ENCODE data around the gene WRAP53. TPM values are rescaled to one million over a fixed set of nuclear protein-coding genes. Genes with fewer than 3 reads are reported as not detected.
"Not testable (repeated sequence)": the region's sequence is repeated elsewhere in the genome, so short reads cannot be mapped to it uniquely, and the experiment has no call there.

WRAP53 gene
- 7.9 TPM for polyA plus RNA-seq
- long read RNA-seq, donor 1: 0 reads
- long read RNA-seq, donor 2, full-length matches to known transcripts: 3 of 3 reads
- long read RNA-seq, donor 2, partial matches to known transcripts: 0 of 3 reads
- long read RNA-seq, donor 2, other reads (novel, unspliced or antisense): 0 of 3 reads
- long read RNA-seq, donor 3: 0 reads
- long read RNA-seq, donor 4: 0 reads
- long read RNA-seq, donor 5, partial matches to known transcripts: 38 of 39 reads
- long read RNA-seq, donor 5, other reads (novel, unspliced or antisense): 0 of 39 reads
- long read RNA-seq, donor 6, full-length matches to known transcripts: 3 of 3 reads
- long read RNA-seq, donor 6, partial matches to known transcripts: 0 of 3 reads
- long read RNA-seq, donor 6, other reads (novel, unspliced or antisense): 0 of 3 reads
- long read RNA-seq, donor 7: 0 reads
- long read RNA-seq, donor 8, partial matches to known transcripts: 0 of 3 reads
- long read RNA-seq, donor 8, other reads (novel, unspliced or antisense): 0 of 3 reads
- long read RNA-seq, donor 9: 0 reads
- long read RNA-seq, donor 10, partial matches to known transcripts: 0 of 2 reads
- long read RNA-seq, donor 10, other reads (novel, unspliced or antisense): 0 of 2 reads
- long read RNA-seq, donor 11, full-length matches to known transcripts: 3 of 3 reads
- long read RNA-seq, donor 11, partial matches to known transcripts: 0 of 3 reads
- long read RNA-seq, donor 11, other reads (novel, unspliced or antisense): 0 of 3 reads

DNA sequence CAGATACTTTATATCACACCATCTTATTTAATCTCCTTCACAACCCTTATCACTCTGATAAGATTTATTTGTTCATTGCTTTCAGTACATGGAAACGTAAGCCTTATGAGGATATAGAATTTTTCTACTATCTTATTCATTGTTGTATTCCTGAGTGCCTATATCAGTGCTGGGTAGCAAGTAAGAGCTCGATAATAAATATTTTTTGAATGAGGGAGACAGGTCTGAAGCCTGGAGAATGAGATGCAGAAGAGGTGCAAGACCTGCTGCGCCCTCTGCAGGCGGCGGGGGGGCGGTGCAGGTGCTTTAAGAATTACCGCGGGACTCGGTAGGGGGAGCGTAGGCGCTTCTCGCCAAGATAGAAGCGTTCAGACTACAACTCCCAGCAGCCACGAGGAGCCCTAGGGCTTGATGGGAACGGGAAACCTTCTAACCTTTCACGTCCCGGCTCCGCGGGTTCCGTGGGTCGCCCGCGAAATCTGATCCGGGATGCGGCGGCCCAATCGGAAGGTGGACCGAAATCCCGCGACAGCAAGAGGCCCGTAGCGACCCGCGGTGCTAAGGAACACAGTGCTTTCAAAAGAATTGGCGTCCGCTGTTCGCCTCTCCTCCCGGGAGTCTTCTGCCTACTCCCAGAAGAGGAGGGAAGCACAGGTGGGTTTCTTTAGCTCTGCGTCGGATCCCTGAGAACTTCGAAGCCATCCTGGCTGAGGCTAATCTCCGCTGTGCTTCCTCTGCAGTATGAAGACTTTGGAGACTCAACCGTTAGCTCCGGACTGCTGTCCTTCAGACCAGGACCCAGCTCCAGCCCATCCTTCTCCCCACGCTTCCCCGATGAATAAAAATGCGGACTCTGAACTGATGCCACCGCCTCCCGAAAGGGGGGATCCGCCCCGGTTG, at the start of gene WRAP53:
TSS of gene WRAP53 (plus strand) at position 570 of the 900 bp plus-strand sequence. CDS start at position 742, 172 bp downstream.
- H3K4me3 ChIP-seq (ENCODE audit: low read length): peak within 1 kb of the TSS; percentile 82
- WGBS (ENCODE audit: insufficient coverage, low lambda C conversion rate): 0% methylated on average over 1 of the region's 51 CpGs
- H3K4me1 ChIP-seq (ENCODE audit: control insufficient read depth, insufficient read depth, low read length): peaks cover 15% of the 10 kb centered on the region
- H3K9me3 ChIP-seq (ENCODE audit: control insufficient read depth, low read depth, low read length): no peaks in the 10 kb centered on the region
- peak; percentile 97 to 98 for DNase-seq
- peak within 1 kb of the TSS; percentile 92 for H3K27ac ChIP-seq (ENCODE audit: low read length)
- H3K36me3 ChIP-seq (ENCODE audit: control insufficient read depth, insufficient read depth, low read length): peaks cover 5% of the 10 kb centered on the region
- H3K27me3 ChIP-seq (ENCODE audit: control insufficient read depth, insufficient read depth, low read length): no peaks in the 10 kb centered on the region

DNA sequence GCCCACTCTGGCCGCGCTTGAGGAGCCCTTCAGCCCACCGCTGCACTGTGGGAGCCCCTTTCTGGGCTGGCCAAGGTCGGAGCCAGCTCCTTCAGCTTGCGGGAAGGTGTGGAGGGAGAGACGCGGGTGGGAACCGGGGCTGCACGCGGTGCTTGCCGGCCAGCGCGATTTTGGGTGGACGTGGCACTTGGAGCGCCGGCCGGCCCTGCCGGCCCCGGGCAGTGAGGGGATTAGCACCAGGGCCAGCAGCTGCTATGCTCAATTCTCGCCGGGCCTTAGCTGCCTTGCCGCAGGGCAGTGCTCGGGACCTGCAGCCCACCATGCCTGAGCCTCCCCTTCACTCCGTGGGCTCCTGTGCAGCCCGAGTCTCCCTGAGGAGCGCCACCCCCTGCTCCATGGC, 47.5 kb upstream of the WRAP53 start:
- no peak overlapping the region for H3K27ac ChIP-seq (ENCODE audit: low read length)
- H3K4me3 ChIP-seq (ENCODE audit: low read length): no peak overlapping the region
- no peaks in the 10 kb centered on the region for H3K27me3 ChIP-seq (ENCODE audit: control insufficient read depth, insufficient read depth, low read length)
- H3K36me3 ChIP-seq (ENCODE audit: control insufficient read depth, insufficient read depth, low read length): no peaks in the 10 kb centered on the region
- WGBS (ENCODE audit: insufficient coverage, low lambda C conversion rate): no CpG with 5 or more reads among the region's 26 CpGs
- H3K4me1 ChIP-seq (ENCODE audit: control insufficient read depth, insufficient read depth, low read length): no peaks in the 10 kb centered on the region
- no peak for DNase-seq
- H3K9me3 ChIP-seq (ENCODE audit: control insufficient read depth, low read depth, low read length): no peaks in the 10 kb centered on the region

DNA sequence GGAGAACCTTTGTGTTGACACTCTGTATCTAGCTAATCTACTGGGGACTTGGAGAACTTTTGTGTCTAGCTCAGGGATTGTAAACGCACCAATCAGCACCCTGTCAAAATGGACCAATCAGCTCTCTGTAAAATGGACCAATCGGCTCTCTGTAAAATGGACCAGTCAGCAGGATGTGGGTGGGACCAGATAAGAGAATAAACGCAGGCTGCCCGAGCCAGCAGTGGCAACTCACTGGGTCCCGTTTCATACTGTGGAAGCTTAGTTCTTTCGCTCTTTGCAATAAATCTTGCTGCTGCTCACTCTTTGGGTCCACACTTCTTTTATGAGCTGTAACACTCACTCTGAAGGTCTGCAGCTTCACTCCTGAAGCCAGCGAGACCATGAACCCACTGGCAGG, 46.6 kb upstream of the WRAP53 start:
- not testable (repeated sequence) for H3K9me3 ChIP-seq (ENCODE audit: control insufficient read depth, low read depth, low read length); H3K4me3 ChIP-seq (ENCODE audit: low read length); H3K4me1 ChIP-seq (ENCODE audit: control insufficient read depth, insufficient read depth, low read length); H3K27ac ChIP-seq (ENCODE audit: low read length); DNase-seq; H3K36me3 ChIP-seq (ENCODE audit: control insufficient read depth, insufficient read depth, low read length); H3K27me3 ChIP-seq (ENCODE audit: control insufficient read depth, insufficient read depth, low read length)
- WGBS (ENCODE audit: insufficient coverage, low lambda C conversion rate): no CpG with 5 or more reads among the region's 7 CpGs

DNA sequence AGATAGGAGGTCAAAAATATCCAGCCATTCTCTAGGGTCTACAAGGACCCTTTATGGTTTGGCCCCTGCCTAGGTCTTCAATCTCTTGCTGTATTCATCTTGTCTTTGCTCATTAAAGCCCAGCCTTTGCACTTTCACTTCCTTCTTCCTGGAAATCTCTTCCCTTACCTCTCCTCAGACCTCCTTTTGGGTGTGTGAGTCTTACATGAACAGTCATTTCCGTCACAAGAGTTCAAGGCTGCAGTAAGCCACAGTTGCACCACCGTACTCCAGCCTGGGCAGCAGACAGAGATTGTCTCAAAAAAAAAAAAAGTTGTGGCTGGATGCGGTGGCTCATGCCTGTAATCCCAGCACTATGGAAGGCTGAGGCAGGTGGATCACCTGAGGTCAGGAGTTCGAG, 43.5 kb upstream of the WRAP53 start:
- WGBS (ENCODE audit: insufficient coverage, low lambda C conversion rate): no CpG with 5 or more reads among the region's 4 CpGs
- DNase-seq: no peak
- Histone ChIP-seq H3K9me3 (ENCODE audit: control insufficient read depth, low read depth, low read length) (no peaks in the 10 kb centered on the region), H3K27me3 (ENCODE audit: control insufficient read depth, insufficient read depth, low read length) (no peaks in the 10 kb centered on the region), H3K4me1 (ENCODE audit: control insufficient read depth, insufficient read depth, low read length) (no peaks in the 10 kb centered on the region), H3K4me3 (ENCODE audit: low read length) (no peak overlapping the region), H3K36me3 (ENCODE audit: control insufficient read depth, insufficient read depth, low read length) (no peaks in the 10 kb centered on the region), H3K27ac (ENCODE audit: low read length) (no peak overlapping the region)

DNA sequence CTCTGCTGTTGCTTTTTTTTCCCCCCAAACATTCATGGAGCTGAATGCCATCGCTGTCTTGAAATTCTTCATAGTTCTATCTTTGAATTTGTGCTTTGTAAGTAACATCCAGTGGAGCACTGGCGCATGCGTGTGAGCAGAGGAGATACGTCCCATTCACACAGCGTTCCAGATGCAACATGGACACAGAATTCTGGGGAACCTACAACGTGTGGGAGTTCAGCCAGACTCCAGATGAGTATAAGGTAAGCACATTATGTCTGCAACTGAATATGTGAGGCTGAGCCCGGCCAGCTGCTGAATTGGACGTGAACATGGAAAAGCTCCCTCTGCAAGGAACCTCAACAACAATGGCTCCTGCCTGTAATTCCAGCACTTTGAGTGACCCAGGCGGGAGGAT, 41.8 kb upstream of the WRAP53 start:
- DNase-seq: no peak
- 100% methylated on average over 3 of the region's 9 CpGs for WGBS (ENCODE audit: insufficient coverage, low lambda C conversion rate)
- Histone ChIP-seq H3K27me3 (ENCODE audit: control insufficient read depth, insufficient read depth, low read length) (peaks cover 15% of the 10 kb centered on the region), H3K4me3 (ENCODE audit: low read length) (no peak overlapping the region), H3K36me3 (ENCODE audit: control insufficient read depth, insufficient read depth, low read length) (no peaks in the 10 kb centered on the region), H3K27ac (ENCODE audit: low read length) (no peak overlapping the region), H3K9me3 (ENCODE audit: control insufficient read depth, low read depth, low read length) (peaks cover 6% of the 10 kb centered on the region), H3K4me1 (ENCODE audit: control insufficient read depth, insufficient read depth, low read length) (peaks cover 6% of the 10 kb centered on the region)

DNA sequence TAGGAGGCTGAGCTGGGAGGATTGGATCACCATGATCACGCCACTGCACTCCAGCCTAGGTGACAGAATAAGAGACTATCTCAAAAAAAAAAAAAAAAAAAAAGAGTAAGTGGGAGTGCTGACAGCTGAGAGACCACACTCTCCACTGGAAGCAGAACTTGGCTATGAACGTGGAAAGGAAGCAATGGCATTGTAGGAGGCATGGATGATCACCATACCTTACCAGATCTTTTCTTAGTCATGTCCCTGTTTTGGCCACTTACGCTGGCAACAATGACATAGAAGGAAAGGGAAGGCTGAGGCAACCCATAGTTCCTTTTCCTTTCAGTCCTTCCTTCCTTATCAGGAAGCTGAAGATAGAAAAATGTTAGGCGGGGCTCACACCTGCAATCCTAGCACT, 41.3 kb upstream of the WRAP53 start:
- no peak overlapping the region for H3K4me3 ChIP-seq (ENCODE audit: low read length)
- no CpG with 5 or more reads among the region's 4 CpGs for WGBS (ENCODE audit: insufficient coverage, low lambda C conversion rate)
- peaks cover 7% of the 10 kb centered on the region for H3K4me1 ChIP-seq (ENCODE audit: control insufficient read depth, insufficient read depth, low read length)
- peaks cover 6% of the 10 kb centered on the region for H3K9me3 ChIP-seq (ENCODE audit: control insufficient read depth, low read depth, low read length)
- H3K27me3 ChIP-seq (ENCODE audit: control insufficient read depth, insufficient read depth, low read length): peaks cover 21% of the 10 kb centered on the region
- no peaks in the 10 kb centered on the region for H3K36me3 ChIP-seq (ENCODE audit: control insufficient read depth, insufficient read depth, low read length)
- H3K27ac ChIP-seq (ENCODE audit: low read length): no peak overlapping the region
- DNase-seq: no peak

DNA sequence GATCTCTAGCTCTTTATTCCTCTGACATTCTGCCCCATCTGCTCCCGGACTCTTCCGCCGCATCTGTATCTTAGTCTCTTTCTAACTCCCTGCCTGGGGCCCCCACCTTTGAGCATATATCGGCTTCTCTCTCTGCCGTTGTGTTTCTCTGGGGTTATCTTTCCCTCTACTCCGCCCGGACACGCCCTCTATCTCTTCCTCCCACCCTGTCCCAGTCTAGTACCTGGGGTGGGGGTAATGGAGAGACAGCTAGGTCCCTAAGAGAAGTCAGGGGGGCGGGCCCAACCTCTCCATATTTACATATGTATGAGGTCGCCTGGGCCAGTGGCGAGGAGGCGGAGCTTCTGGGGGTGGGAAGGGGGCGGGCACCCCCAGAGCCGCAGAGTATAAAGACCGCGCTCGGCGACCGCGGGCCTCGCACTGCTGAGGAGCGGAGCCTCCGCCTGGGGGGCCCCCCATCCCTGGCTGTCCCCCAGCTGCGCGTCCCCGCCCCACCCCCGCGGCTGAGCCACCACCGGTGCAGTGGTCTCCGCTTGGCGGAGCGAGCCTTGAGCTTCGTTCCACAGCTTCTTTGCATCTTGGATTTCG, 37.7 kb upstream of the WRAP53 start, which contains the start of gene ATP1B2:
TSS of gene ATP1B2 (plus strand) at position 418 of the 588 bp plus-strand sequence. CDS start 593 bp downstream, outside the sequence.
- H3K27ac ChIP-seq (ENCODE audit: low read length): peak within 1 kb of the TSS; percentile 31
- WGBS (ENCODE audit: insufficient coverage, low lambda C conversion rate): 0% methylated on average over 3 of the region's 34 CpGs
- peaks cover 8% of the 10 kb centered on the region for H3K4me1 ChIP-seq (ENCODE audit: control insufficient read depth, insufficient read depth, low read length)
- peaks cover 40% of the 10 kb centered on the region for H3K27me3 ChIP-seq (ENCODE audit: control insufficient read depth, insufficient read depth, low read length)
- H3K36me3 ChIP-seq (ENCODE audit: control insufficient read depth, insufficient read depth, low read length): no peaks in the 10 kb centered on the region
- peak; percentile 70 to 77 for DNase-seq
- H3K4me3 ChIP-seq (ENCODE audit: low read length): peak within 1 kb of the TSS; percentile 48
- peaks cover 6% of the 10 kb centered on the region for H3K9me3 ChIP-seq (ENCODE audit: control insufficient read depth, low read depth, low read length)

DNA sequence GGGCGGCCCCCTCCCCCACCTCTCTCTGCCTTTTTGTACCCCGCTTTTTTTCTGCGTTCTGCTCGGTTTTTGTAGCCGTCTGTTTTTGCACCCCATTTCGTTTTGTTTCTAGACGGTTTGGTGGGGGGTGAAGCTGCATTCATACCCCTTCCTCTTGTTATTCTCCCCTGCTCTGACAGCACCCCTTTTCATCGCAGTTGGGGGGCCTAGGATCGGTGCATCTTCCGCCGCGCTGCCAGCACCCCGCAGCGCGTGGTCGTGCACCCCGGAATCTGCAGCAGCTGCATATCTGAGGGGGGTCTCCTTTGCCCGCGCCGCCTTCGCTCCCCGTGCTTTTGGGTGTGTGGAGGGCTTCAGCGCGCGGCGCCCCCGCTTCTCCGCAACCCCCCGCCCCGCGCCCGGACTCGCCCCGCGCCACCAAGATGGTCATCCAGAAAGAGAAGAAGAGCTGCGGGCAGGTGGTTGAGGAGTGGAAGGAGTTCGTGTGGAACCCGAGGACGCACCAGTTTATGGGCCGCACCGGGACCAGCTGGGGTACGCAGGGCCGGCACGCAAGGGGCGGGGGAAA, 37.1 kb upstream of the WRAP53 start:
- Histone ChIP-seq H3K36me3 (ENCODE audit: control insufficient read depth, insufficient read depth, low read length) (peaks cover 2% of the 10 kb centered on the region), H3K27ac (ENCODE audit: low read length) (peak overlapping the region; percentile 12), H3K4me1 (ENCODE audit: control insufficient read depth, insufficient read depth, low read length) (peaks cover 8% of the 10 kb centered on the region), H3K4me3 (ENCODE audit: low read length) (peak overlapping the region; percentile 48), H3K27me3 (ENCODE audit: control insufficient read depth, insufficient read depth, low read length) (peaks cover 40% of the 10 kb centered on the region), H3K9me3 (ENCODE audit: control insufficient read depth, low read depth, low read length) (peaks cover 6% of the 10 kb centered on the region)
- DNase-seq: no peak
- 0% methylated on average over 4 of the region's 45 CpGs for WGBS (ENCODE audit: insufficient coverage, low lambda C conversion rate)

DNA sequence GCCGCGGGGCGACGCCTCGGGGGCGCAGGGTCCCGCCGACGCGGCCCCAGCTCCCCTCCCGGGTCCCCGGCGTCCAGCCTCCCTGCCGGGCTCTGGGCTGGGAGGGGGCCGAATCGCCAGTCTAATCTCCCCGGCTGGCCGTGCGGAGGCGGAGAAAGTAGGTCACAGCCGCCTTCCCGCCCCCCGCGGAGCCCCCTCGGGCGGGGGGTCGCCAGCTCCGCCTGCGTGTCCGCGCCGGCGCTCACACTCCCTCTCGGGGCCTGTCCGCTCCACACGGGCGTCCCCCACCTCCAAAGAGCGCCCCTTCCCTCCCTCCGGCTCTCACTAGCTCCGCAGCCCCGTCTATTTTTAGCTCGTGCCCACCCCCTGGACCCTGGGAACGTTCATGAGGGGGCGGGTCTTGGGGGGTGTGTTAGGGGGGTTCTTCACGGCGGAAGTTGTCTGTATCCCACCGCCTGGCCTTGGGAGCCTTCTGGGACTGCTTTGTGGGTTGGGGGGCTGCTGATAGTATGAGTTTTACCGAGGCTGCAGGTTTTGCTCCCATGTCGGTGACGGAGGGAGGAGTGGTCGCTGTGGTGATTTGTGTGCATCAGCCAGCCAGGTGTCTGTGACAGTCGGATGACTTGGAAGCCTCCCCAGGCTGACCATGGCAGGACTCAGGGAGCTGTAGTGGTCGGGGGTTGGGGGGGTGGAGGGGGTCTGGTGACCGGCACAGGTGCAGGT, 36.5 kb upstream of the WRAP53 start:
- Histone ChIP-seq H3K4me1 (ENCODE audit: control insufficient read depth, insufficient read depth, low read length) (peaks cover 8% of the 10 kb centered on the region), H3K36me3 (ENCODE audit: control insufficient read depth, insufficient read depth, low read length) (peaks cover 2% of the 10 kb centered on the region), H3K27me3 (ENCODE audit: control insufficient read depth, insufficient read depth, low read length) (peaks cover 43% of the 10 kb centered on the region), H3K27ac (ENCODE audit: low read length) (peak overlapping the region; percentile 12), H3K4me3 (ENCODE audit: low read length) (peak overlapping the region; percentile 48), H3K9me3 (ENCODE audit: control insufficient read depth, low read depth, low read length) (peaks cover 6% of the 10 kb centered on the region)
- DNase-seq: peak in 1 of 2 donors; percentile 34
- no CpG with 5 or more reads among the region's 54 CpGs for WGBS (ENCODE audit: insufficient coverage, low lambda C conversion rate)

All from large intestine (tissue), 12 donors.